Muscle layer of colon (tissue), 2 donors: Measurements from ENCODE around the gene FAM83E.
"Not testable (repeated sequence)": the region's sequence is repeated elsewhere in the genome, so short reads cannot be mapped to it uniquely, and the experiment has no call there.

Source experiments
- H3K27ac ChIP-seq: one replicate; pipeline ENCODE4 v1.7.0; 2013; ENCODE audit warnings: low read depth, mild to moderate bottlenecking, low read length, moderate library complexity
- H3K27me3 ChIP-seq, 2 donors: one replicate each; pipeline ENCODE4 v1.7.0; 2013; ENCODE audit warnings: low read length in 2 of 2, mild to moderate bottlenecking in 2 of 2; ENCODE audit not compliant: insufficient read depth in 2 of 2, control insufficient read depth in 1 of 2
- H3K36me3 ChIP-seq: one replicate; pipeline ENCODE4 v1.7.0; 2013; ENCODE audit warnings: mild to moderate bottlenecking, low read length; ENCODE audit not compliant: insufficient read depth
- H3K4me1 ChIP-seq: one replicate; pipeline ENCODE4 v1.7.0; 2013; ENCODE audit warnings: mild to moderate bottlenecking, low read length; ENCODE audit not compliant: insufficient read depth
- H3K4me3 ChIP-seq, 2 donors: one replicate each; pipeline ENCODE4 v1.7.0; 2013; ENCODE audit warnings: low read length in 2 of 2, low read depth in 1 of 2, mild to moderate bottlenecking in 1 of 2, moderate library complexity in 1 of 2
- H3K9ac ChIP-seq: one replicate; pipeline ENCODE4 v1.7.0; 2013; ENCODE audit warnings: low read length
- H3K9me3 ChIP-seq: one replicate; pipeline ENCODE4 v1.7.0; 2013; ENCODE audit warnings: mild to moderate bottlenecking, low read length
- donor health status: abdominal sarcoma.
- donor health status: Adenocarcinoma of cecum.

Gene FAM83E

DNA sequence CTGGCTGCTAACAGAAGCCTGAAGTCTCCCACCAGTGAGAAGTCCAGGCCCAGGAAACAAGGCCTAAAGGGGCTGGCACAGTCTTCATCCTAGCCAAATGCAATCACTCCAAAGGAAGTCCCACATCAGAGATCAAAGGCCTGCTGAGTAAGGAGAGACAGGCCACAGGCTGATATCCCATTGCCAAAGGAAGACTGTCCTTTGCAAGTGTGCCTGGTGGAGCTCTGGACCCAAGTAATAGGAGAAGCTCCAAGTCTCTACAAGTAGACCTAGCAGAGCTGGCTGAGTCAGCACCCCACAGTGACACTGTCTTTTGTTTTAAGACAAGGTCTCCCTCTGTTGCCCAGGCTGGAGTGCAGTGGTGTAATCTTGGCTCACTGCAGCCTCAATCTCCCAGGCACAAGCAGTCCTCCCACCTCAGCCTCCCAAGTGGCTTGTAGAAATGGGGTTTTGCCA, 17.8 kb upstream of the FAM83E start:
- Histone ChIP-seq H3K4me3 (peak overlapping the region in 1 of 2 donors; percentile 2), H3K9me3 (no peaks in the 10 kb centered on the region), H3K27ac (no peak overlapping the region), H3K4me1 (peaks cover 54% of the 10 kb centered on the region), H3K27me3 (no peaks in the 10 kb centered on the region), H3K36me3 (peaks cover 39% of the 10 kb centered on the region), H3K9ac (no peak overlapping the region)

DNA sequence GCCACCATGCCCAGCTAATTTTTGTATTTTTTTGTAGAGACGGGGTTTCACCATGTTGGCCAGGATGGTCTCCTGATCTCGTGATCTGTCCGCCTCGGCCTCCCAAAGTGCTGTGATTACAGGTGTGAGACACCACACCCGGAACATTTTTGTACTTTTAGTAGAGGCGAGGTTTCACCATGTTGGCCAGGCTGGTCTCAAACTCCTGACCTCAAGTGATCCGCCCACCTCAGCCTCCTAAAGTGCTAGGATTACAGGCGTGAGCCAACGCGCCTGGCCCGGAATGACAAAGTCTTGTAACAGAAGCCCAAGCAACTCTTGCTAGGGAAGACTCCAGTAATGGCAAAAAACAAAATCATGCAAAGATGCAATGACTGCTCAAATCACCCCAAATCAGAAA, 17.4 kb upstream of the FAM83E start:
- H3K27ac ChIP-seq, H3K27me3 ChIP-seq, H3K9ac ChIP-seq, H3K9me3 ChIP-seq: not testable (repeated sequence)
- Histone ChIP-seq H3K36me3 (peaks cover 41% of the 10 kb centered on the region), H3K4me1 (peaks cover 54% of the 10 kb centered on the region), H3K4me3 (peak overlapping the region in 1 of 2 donors; percentile 2)

GRCh38 chr19:48631225-48631624, 16.3 kb upstream of the FAM83E start:
- H3K4me1 ChIP-seq = peaks cover 54% of the 10 kb centered on the region
- peaks cover 44% of the 10 kb centered on the region for H3K36me3 ChIP-seq
- no peak overlapping the region for H3K9ac ChIP-seq
- no peaks in the 10 kb centered on the region for H3K9me3 ChIP-seq
- no peaks in the 10 kb centered on the region for H3K27me3 ChIP-seq
- H3K4me3 ChIP-seq = no peak overlapping the region
- no peak overlapping the region for H3K27ac ChIP-seq

GRCh38 chr19:48630296-48631063, 15.6 kb upstream of the FAM83E start:
- no peak overlapping the region for H3K4me3 ChIP-seq
- H3K9ac ChIP-seq = no peak overlapping the region
- H3K27me3 ChIP-seq = no peaks in the 10 kb centered on the region
- peaks cover 44% of the 10 kb centered on the region for H3K36me3 ChIP-seq
- peak overlapping the region; percentile 41 for H3K27ac ChIP-seq
- peaks cover 54% of the 10 kb centered on the region for H3K4me1 ChIP-seq
- no peaks in the 10 kb centered on the region for H3K9me3 ChIP-seq

DNA sequence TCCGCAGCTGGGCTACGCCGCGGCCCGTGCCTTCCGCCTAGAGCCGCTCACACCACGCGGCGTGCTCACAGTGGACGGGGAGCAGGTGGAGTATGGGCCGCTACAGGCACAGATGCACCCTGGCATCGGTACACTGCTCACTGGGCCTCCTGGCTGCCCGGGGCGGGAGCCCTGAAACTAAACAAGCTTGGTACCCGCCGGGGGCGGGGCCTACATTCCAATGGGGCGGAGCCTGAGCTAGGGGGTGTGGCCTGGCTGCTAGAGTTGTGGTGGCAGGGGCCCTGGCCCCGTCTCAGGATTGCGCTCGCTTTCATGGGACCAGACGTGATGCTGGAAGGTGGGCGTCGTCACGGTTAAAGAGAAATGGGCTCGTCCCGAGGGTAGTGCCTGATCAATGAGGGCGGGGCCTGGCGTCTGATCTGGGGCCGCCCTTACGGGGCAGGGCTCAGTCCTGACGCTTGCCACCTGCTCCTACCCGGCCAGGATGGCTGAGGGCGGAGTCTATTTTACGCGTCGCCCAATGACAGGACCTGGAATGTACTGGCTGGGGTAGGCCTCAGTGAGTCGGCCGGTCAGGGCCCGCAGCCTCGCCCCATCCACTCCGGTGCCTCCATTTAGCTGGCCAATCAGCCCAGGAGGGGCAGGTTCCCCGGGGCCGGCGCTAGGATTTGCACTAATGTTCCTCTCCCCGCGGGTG, 14.9 kb upstream of the FAM83E start:
- Histone ChIP-seq H3K4me1 (peaks cover 54% of the 10 kb centered on the region), H3K9ac (no peak overlapping the region), H3K9me3 (no peaks in the 10 kb centered on the region), H3K4me3 (no peak overlapping the region), H3K27ac (peak overlapping the region; percentile 41), H3K27me3 (no peaks in the 10 kb centered on the region), H3K36me3 (peaks cover 44% of the 10 kb centered on the region)

DNA sequence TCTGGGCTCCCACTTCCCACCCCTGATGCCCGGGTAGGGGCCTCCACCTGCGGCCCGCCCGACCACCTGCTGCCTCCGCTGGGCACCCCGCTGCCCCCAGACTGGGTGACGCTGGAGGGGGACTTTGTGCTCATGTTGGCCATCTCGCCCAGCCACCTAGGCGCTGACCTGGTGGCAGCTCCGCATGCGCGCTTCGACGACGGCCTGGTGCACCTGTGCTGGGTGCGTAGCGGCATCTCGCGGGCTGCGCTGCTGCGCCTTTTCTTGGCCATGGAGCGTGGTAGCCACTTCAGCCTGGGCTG, 14.4 kb upstream of the FAM83E start:
- H3K4me3 ChIP-seq = no peak overlapping the region
- H3K9me3 ChIP-seq = no peaks in the 10 kb centered on the region
- peak overlapping the region; percentile 41 for H3K27ac ChIP-seq
- H3K36me3 ChIP-seq = peaks cover 44% of the 10 kb centered on the region
- H3K4me1 ChIP-seq = peaks cover 57% of the 10 kb centered on the region
- H3K9ac ChIP-seq = no peak overlapping the region
- no peaks in the 10 kb centered on the region for H3K27me3 ChIP-seq

- H3K4me1 ChIP-seq = peaks cover 54% of the 10 kb centered on the region
- H3K4me3 ChIP-seq = no peak overlapping the region
These were observed 13.8 kb upstream of the FAM83E start for GRCh38 chr19:48628486-48629296.

GRCh38 chr19:48627865-48628314, 13.0 kb upstream of the FAM83E start:
- no peak overlapping the region for H3K4me3 ChIP-seq
- no peak overlapping the region for H3K27ac ChIP-seq
- H3K9ac ChIP-seq = no peak overlapping the region
- no peaks in the 10 kb centered on the region for H3K27me3 ChIP-seq
- peaks cover 35% of the 10 kb centered on the region for H3K36me3 ChIP-seq
- H3K9me3 ChIP-seq = no peaks in the 10 kb centered on the region
- peaks cover 53% of the 10 kb centered on the region for H3K4me1 ChIP-seq

More at GRCh38 chr19:48628486-48629296, 13.8 kb upstream of the FAM83E start:
- Histone ChIP-seq H3K9me3 (no peaks in the 10 kb centered on the region), H3K27ac (peak overlapping the region; percentile 41), H3K9ac (no peak overlapping the region), H3K36me3 (peaks cover 43% of the 10 kb centered on the region), H3K27me3 (no peaks in the 10 kb centered on the region)

DNA sequence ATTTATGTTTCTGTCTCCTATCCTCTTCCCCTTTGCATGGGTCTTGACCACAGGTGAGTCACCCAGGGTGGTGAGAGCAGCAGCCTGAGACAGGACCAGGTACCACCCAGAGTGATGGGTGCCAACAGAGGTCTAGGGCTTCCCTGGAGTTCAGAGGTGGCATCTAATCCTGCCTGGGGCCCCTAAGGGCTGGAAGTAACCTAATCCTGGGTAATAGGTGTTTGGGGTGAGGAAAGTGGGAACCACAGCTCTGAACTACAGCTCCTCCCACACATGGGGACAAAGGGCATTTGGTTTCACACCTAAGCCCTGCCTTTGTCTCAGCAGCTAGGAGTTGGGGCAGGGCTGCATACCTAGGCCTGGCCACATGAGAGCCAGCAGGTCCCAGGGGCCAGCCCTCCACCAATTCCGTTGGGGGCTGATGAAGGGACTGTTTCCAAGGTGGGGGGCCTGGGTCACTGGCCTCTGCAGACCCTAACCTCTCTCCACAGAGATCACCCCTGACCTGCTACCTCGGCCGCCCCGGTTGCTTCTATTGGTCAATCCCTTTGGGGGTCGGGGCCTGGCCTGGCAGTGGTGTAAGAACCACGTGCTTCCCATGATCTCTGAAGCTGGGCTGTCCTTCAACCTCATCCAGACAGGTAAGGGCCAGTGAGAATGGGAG, 12.5 kb upstream of the FAM83E start:
- Histone ChIP-seq H3K4me1 (peaks cover 48% of the 10 kb centered on the region), H3K27me3 (no peaks in the 10 kb centered on the region), H3K27ac (no peak overlapping the region), H3K9ac (no peak overlapping the region), H3K4me3 (no peak overlapping the region), H3K9me3 (no peaks in the 10 kb centered on the region), H3K36me3 (peaks cover 30% of the 10 kb centered on the region)

- peaks cover 36% of the 10 kb centered on the region for H3K4me1 ChIP-seq
- H3K4me3 ChIP-seq = no peak overlapping the region
- no peak overlapping the region for H3K27ac ChIP-seq
- H3K36me3 ChIP-seq = peaks cover 17% of the 10 kb centered on the region
- no peaks in the 10 kb centered on the region for H3K9me3 ChIP-seq
- no peaks in the 10 kb centered on the region for H3K27me3 ChIP-seq
- H3K9ac ChIP-seq = no peak overlapping the region
These were observed 11.0 kb upstream of the FAM83E start for GRCh38 chr19:48625891-48626327.
